Subcutaneous adipose tissue (tissue), 4 donors: ENCODE results near the gene CFAP97D2. TPM values are rescaled to one million over a fixed set of nuclear protein-coding genes. Genes with fewer than 3 reads are reported as not detected.

ENCODE experiments used
- total RNA-seq, 4 donors: library from RNA; depleted of rRNA; stranded (reverse); fragments of >200 nt; gene quantifications; one replicate each; pipeline ENCODE4 v1.1.0, GENCODE V29; 2016
- TF ChIP-seq, protein P1 (sequence below): fragments of 450-650 bp; IDR thresholded peaks from one replicate; pipeline ENCODE4 v1.5.1; 2016; ENCODE audit warnings: low read depth, mild to moderate bottlenecking, control low read depth, antibody characterized with exemption, moderate library complexity

The CFAP97D2 gene
- total RNA-seq, 4 donors from 2014 or later = not detected

GRCh38 chr13:114249077-114249476 lies 70.0 kb downstream of the CFAP97D2 start:
- TF ChIP-seq, protein P1, sequence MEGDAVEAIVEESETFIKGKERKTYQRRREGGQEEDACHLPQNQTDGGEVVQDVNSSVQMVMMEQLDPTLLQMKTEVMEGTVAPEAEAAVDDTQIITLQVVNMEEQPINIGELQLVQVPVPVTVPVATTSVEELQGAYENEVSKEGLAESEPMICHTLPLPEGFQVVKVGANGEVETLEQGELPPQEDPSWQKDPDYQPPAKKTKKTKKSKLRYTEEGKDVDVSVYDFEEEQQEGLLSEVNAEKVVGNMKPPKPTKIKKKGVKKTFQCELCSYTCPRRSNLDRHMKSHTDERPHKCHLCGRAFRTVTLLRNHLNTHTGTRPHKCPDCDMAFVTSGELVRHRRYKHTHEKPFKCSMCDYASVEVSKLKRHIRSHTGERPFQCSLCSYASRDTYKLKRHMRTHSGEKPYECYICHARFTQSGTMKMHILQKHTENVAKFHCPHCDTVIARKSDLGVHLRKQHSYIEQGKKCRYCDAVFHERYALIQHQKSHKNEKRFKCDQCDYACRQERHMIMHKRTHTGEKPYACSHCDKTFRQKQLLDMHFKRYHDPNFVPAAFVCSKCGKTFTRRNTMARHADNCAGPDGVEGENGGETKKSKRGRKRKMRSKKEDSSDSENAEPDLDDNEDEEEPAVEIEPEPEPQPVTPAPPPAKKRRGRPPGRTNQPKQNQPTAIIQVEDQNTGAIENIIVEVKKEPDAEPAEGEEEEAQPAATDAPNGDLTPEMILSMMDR = no peak

GRCh38 chr13:114256547-114256946 lies 77.5 kb downstream of the CFAP97D2 start:
- TF ChIP-seq, protein P1 = no peak

DNA sequence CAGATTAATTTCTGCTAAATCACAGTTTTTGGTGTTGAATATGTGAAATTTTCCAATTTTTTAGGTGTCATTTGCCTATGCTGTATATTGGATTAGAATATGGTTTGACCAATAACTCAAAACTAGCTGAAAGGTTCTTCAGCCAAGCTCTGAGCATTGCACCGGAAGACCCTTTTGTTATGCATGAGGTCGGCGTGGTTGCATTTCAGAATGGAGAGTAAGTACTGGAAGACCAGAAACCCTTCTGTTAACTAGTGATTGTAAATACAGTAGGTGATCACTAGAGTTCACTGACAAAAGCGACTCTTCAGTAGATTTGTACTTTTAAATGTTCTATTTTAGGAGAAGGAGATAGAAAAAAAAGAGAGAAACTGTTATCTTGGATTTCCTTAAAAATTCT lies 78.0 kb downstream of the CFAP97D2 start:
- TF ChIP-seq, protein P1 = no peak

DNA sequence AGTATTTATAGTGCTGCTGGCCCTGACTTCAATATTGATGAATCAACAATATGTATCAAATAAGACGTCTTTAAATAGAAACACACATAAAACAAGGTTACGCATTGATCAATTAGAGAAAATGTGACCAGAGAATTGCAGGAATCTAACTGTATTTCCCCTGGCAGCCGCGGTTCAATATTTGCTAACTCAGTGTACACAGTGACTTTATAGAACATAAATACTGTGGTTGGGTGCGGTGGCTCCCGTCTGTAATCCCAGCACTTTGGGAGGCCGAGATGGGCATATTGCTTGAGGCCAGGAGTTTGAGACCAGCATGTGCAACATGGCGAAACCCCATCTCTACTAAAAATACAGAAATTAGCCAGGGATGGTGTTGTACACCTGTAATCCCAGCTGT lies 79.5 kb downstream of the CFAP97D2 start:
- TF ChIP-seq, protein P1 = no peak

DNA sequence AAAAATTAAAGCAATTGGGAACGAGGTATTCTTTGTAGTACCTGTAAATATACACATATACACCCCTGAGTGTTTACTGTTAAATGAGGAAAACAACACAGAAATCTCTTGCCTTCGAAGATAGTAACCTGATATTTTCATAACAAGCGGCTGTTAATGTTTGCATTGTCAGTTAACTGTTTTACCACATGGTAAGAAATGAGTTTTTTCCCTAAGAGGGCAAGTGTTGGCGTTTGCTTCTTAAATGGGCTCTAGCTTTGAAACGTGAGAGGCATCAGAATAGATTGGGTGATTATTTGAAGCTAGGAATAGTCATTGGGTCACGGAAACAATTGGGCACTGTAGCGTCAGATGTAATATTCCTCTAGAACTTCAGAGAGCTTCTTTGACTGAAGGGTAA lies 80.3 kb downstream of the CFAP97D2 start:
- TF ChIP-seq, protein P1 = no peak

GRCh38 chr13:114259974-114260373 lies 80.9 kb downstream of the CFAP97D2 start:
- TF ChIP-seq, protein P1 = no peak

DNA sequence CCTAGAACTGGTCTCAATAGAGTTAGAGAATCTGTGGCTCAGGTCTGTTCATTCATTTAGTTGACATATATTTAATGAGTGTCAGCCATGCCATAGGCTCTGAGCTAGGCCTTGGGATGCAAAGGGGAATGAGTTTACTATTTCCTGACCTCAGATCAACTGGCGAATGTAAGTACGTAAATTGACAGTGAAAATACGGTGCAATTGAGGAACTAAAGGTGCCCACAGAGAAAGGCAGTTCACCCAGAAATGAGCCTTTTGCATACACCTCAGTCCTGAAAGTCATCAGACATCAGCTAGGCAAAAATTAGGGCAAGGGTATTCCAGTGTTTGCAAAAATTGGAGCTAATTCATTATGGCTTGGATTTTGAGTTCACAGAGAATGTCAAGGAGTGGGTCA lies 81.8 kb downstream of the CFAP97D2 start:
- TF ChIP-seq, protein P1 = no peak
